Fibroblast of the aortic adventitia (primary cell): Measurements from ENCODE around the gene MRPL30. TPM values are rescaled to one million over a fixed set of nuclear protein-coding genes. Genes with fewer than 3 reads are reported as not detected.
A peak's percentile ranks its signal among the peaks of the same experiment; 100 is the strongest.

ENCODE experiments used
- DNase-seq: peaks from one replicate; pipeline ENCODE4 v3.0.0-alpha.2; 2010; ENCODE audit warnings: low read depth
- H3K4me3 ChIP-seq: 2 replicates; pipeline ENCODE4 v1.5.1; 2011; ENCODE audit warnings: low read depth, mild to moderate bottlenecking, control low read depth, low read length, moderate library complexity
- total RNA-seq: library from RNA; depleted of rRNA; stranded (reverse); fragments of >200 nt; gene quantifications from 2 replicates; pipeline ENCODE4 v1.2.3, GENCODE V29; 2012; ENCODE audit warnings: low replicate concordance
- TF ChIP-seq, protein P1 (sequence below): IDR thresholded peaks from 2 replicates; pipeline ENCODE4 v1.5.1; 2011; ENCODE audit warnings: mild to moderate bottlenecking, low read length, control low read depth, inconsistent platforms; ENCODE audit not compliant: insufficient read depth

MRPL30 gene
- total RNA-seq, 1 donor: 33.2 TPM

- DNase-seq: no peak
- no peak overlapping the region for H3K4me3 ChIP-seq
- TF ChIP-seq, protein P1, sequence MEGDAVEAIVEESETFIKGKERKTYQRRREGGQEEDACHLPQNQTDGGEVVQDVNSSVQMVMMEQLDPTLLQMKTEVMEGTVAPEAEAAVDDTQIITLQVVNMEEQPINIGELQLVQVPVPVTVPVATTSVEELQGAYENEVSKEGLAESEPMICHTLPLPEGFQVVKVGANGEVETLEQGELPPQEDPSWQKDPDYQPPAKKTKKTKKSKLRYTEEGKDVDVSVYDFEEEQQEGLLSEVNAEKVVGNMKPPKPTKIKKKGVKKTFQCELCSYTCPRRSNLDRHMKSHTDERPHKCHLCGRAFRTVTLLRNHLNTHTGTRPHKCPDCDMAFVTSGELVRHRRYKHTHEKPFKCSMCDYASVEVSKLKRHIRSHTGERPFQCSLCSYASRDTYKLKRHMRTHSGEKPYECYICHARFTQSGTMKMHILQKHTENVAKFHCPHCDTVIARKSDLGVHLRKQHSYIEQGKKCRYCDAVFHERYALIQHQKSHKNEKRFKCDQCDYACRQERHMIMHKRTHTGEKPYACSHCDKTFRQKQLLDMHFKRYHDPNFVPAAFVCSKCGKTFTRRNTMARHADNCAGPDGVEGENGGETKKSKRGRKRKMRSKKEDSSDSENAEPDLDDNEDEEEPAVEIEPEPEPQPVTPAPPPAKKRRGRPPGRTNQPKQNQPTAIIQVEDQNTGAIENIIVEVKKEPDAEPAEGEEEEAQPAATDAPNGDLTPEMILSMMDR: no peak
Measured at GRCh38 chr2:99159594-99159993, 21.4 kb upstream of the MRPL30 start.

- H3K4me3 ChIP-seq: no peak overlapping the region
- TF ChIP-seq, protein P1: no peak
- no peak for DNase-seq
Measured at GRCh38 chr2:99166218-99166617, 14.8 kb upstream of the MRPL30 start.

GRCh38 chr2:99169534-99169933 lies 11.4 kb upstream of the MRPL30 start:
- no peak overlapping the region for H3K4me3 ChIP-seq
- DNase-seq: no peak
- TF ChIP-seq, protein P1: no peak

- no peak overlapping the region for H3K4me3 ChIP-seq
- no peak for DNase-seq
- TF ChIP-seq, protein P1: no peak
Measured at GRCh38 chr2:99171377-99172140, 9.4 kb upstream of the MRPL30 start.

GRCh38 chr2:99181624-99182000 lies 628 bp downstream of the MRPL30 start:
- TF ChIP-seq, protein P1: no peak
- DNase-seq: peak; percentile 4
- H3K4me3 ChIP-seq: peak overlapping the region; percentile 100

DNA sequence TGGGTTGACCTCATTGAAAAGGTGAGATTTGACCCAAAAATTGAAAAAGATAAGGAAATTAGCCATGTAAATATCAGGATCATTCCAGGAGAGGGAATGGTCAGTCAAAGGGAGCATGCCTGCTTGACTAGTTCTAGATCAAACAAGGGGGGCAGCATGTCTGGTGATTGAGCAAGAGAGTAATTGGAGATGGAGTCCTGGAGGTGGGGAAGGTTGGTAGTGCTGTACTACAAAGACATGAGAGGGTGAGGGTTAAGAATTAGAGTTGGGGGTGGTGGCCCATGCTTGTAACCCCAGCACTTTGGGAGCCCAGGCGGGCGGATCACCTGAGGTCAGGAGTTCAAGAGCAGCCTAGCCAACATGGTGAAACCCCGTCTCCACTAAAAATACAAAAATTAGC lies 2.0 kb downstream of the MRPL30 start:
- TF ChIP-seq, protein P1: no peak
- no peak overlapping the region for H3K4me3 ChIP-seq
- no peak for DNase-seq

DNA sequence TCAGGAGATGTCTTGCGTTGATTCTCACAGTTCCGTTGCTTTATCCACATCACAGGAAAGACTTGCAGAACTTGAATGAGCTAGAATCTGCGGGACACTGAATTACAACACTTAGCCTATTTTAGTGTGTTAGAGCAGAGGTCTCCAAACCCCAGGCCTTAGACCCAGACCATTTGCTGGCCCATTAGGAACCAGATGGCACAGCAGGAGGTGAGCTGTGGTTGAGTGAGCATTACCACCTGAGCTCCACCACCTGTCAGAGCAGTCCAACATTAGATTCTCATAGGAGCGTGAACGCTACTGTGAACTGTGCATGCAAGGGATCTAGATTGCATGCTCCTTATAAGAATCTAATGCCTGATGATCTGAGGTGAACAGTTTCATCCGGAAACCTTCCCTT lies 3.8 kb downstream of the MRPL30 start:
- TF ChIP-seq, protein P1: no peak
- DNase-seq: no peak
- no peak overlapping the region for H3K4me3 ChIP-seq
